OCI-LY7 (cell line): Measurements from ENCODE around the gene MYO18A. TPM values are rescaled to one million over a fixed set of nuclear protein-coding genes. Genes with fewer than 3 reads are reported as not detected.

Experiments used
- BruUV-seq: library from RNA; stranded (reverse); fragments of 400-500 nt; replicated peaks from 2 replicates; lab custom pipeline; 2021; lab: Mats Ljungman, UMichigan
- CTCF ChIA-PET: fragments of 300-600 bp; sonication (Branson Sonifier 250); formaldehyde crosslinking; loops from one replicate; lab custom pipeline; 2022; ENCODE audit warnings: antibody characterized with exemption; ENCODE audit not compliant: unreplicated experiment; lab: Charles Lee
- POLR2A ChIA-PET: fragments of 300-600 bp; sonication (Branson Sonifier 250); formaldehyde crosslinking; loops from one replicate; lab custom pipeline; 2022; ENCODE audit warnings: antibody characterized with exemption; lab: Charles Lee
- DNase-seq: peaks from one replicate; pipeline ENCODE4 v3.0.0-alpha.2; 2015; ENCODE audit warnings: low spot score
- H2AFZ ChIP-seq: fragments of 200-600 bp; sonication (generic), shearing (Covaris generic); 2 replicates; pipeline ENCODE4 v1.6.1; 2014; ENCODE audit warnings: mild to moderate bottlenecking, antibody characterized with exemption, low read length, moderate library complexity
- H3K27ac ChIP-seq: fragments of 200-600 bp; sonication (generic); 2 replicates; pipeline ENCODE4 v1.5.1; 2014; ENCODE audit warnings: mixed run types, low read depth, mild to moderate bottlenecking, moderate library complexity, low read length, inconsistent platforms; ENCODE audit not compliant: poor library complexity, severe bottlenecking
- H3K36me3 ChIP-seq: fragments of 200-600 bp; sonication (generic); 2 replicates; pipeline ENCODE4 v1.6.1; 2014; ENCODE audit warnings: mild to moderate bottlenecking, antibody characterized with exemption, low read length, moderate library complexity, mixed read lengths; ENCODE audit not compliant: insufficient read depth
- H3K4me1 ChIP-seq: fragments of 200-600 bp; sonication (generic); 2 replicates; pipeline ENCODE4 v1.5.1; 2014; ENCODE audit warnings: mild to moderate bottlenecking, low read length; ENCODE audit not compliant: insufficient read depth, poor library complexity, severe bottlenecking
- H3K4me2 ChIP-seq: fragments of 200-600 bp; sonication (generic); 2 replicates; pipeline ENCODE4 v1.6.1; 2014; ENCODE audit warnings: mild to moderate bottlenecking, low read length
- H3K4me3 ChIP-seq: fragments of 200-600 bp; sonication (generic); 2 replicates; pipeline ENCODE4 v1.5.1; 2014; ENCODE audit warnings: mild to moderate bottlenecking, low read depth, low read length; ENCODE audit not compliant: poor library complexity, severe bottlenecking
- H3K79me2 ChIP-seq: fragments of 200-600 bp; sonication (generic); 2 replicates; pipeline ENCODE4 v1.6.1; 2016; ENCODE audit warnings: low read depth, mild to moderate bottlenecking, low read length, moderate library complexity, mixed read lengths; ENCODE audit not compliant: insufficient read depth
- H3K9me2 ChIP-seq: fragments of 200-600 bp; sonication (generic); 2 replicates; pipeline ENCODE4 v1.6.1; 2016; ENCODE audit warnings: mild to moderate bottlenecking, low read length, mixed read lengths; ENCODE audit not compliant: insufficient read depth
- H3K9me3 ChIP-seq: fragments of 200-600 bp; sonication (generic); 2 replicates; pipeline ENCODE4 v1.6.1; 2014; ENCODE audit warnings: mild to moderate bottlenecking, mixed run types, low read length, mixed read lengths
- H4K20me1 ChIP-seq: fragments of 200-600 bp; sonication (generic); 2 replicates; pipeline ENCODE4 v1.6.1; 2014; ENCODE audit warnings: mild to moderate bottlenecking, antibody characterized with exemption, low read length, moderate library complexity, mixed read lengths; ENCODE audit not compliant: insufficient read depth
- CTCF ChIP-seq: fragments of 200-600 bp; sonication (generic); conservative IDR thresholded peaks from 2 replicates; pipeline ENCODE4 v1.5.1; 2014; ENCODE audit warnings: mild to moderate bottlenecking, antibody characterized with exemption, low read length, moderate library complexity, mixed read lengths
- EZH2phosphoT487 ChIP-seq: fragments of 200-600 bp; sonication (generic); IDR thresholded peaks from 2 replicates; pipeline ENCODE4 v1.6.1; 2018; ENCODE audit warnings: low read depth, borderline replicate concordance, mild to moderate bottlenecking, mixed run types, antibody characterized with exemption, low read length, moderate library complexity, mixed read lengths
- intact Hi-C: fragments of 100-400 bp; cut with micrococcal nuclease; formaldehyde crosslinking; loops from one replicate; pipeline ENCODE4 v1.10.0; 2022; ENCODE audit not compliant: unreplicated experiment
- total RNA-seq, 2 experiments: library from RNA; depleted of rRNA in 1 of 2; stranded (reverse); fragments of >200 nt in 1 of 2; shearing (Covaris generic) in 1 of 2; gene quantifications; 2 replicates each; pipeline ENCODE4 v1.2.3, GENCODE V29; 2014 to 2022

The MYO18A gene
- total RNA-seq, 2 experiments from 2014 or later = 124 to 128 TPM

- DNase-seq = peak; percentile 88
- H3K4me2 ChIP-seq = peak overlapping the region; percentile 69
- no peaks in the 10 kb centered on the region for H4K20me1 ChIP-seq
- intact Hi-C loops = no loop called here
- ChIA-PET POLR2A (interaction anchor here (0.6 to 4.2 kb wide), 6 partner anchors 14 to 809 kb away, joined by 3 to 20 read pairs (median 4); partner anchors contain the start of gene MYO18A), CTCF (interaction anchor here (0.7 to 1.1 kb wide), 3 partner anchors 12 to 79 kb away, joined by 3 to 4 read pairs (median 3); partner anchors contain the start of gene MYO18A)
- H3K9me3 ChIP-seq = no peaks in the 10 kb centered on the region
- peak overlapping the region; percentile 95 for H2AFZ ChIP-seq
- H3K36me3 ChIP-seq = no peaks in the 10 kb centered on the region
- no peaks in the 10 kb centered on the region for H3K9me2 ChIP-seq
- no TSS peak for BruUV-seq
- no peaks in the 10 kb centered on the region for H3K79me2 ChIP-seq
- H3K4me1 ChIP-seq = peaks cover 27% of the 10 kb centered on the region
- H3K4me3 ChIP-seq = peak overlapping the region; percentile 47
- H3K27ac ChIP-seq = peak overlapping the region; percentile 71
- TF ChIP-seq EZH2phosphoT487 = no peak
- no peak for TF ChIP-seq CTCF
These were observed 15.4 kb upstream of the MYO18A start for GRCh38 chr17:29195465-29196081.

DNA sequence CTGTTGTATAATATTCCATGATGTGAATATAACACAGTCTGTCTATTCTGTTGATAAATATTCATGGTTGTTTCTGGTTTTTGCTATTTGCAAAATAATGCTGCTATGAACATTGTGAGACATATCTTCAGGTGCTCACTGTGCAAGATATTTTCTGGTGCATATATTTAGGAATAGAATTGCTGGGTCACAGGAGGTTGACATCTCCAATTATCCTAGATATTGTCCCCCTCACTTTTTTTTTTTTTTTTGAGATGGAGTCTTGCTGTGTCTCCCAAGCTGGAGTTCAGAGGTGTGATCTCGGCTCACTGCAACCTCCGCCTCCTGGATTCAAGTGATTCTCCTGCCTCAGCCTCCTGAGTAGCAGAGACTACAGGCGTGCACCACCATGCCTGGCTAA is 14.5 kb upstream of the MYO18A start:
- POLR2A ChIA-PET = interaction anchor here (0.6 to 4.2 kb wide), 6 partner anchors 13 to 810 kb away, joined by 3 to 20 read pairs (median 4); partner anchors contain the start of genes MYO18A and TAOK1
- Histone ChIP-seq H2AFZ (no peak overlapping the region; the same call in 1 of the 2 replicates), H3K79me2 (no peaks in the 10 kb centered on the region), H3K4me1 (peaks cover 27% of the 10 kb centered on the region), H3K4me3 (no peak overlapping the region), H3K36me3 (no peaks in the 10 kb centered on the region), H3K4me2 (peak overlapping the region; percentile 69; the same call in 1 of the 2 replicates), H3K9me2 (no peaks in the 10 kb centered on the region), H3K9me3 (no peaks in the 10 kb centered on the region), H3K27ac (peak overlapping the region; percentile 71), H4K20me1 (no peaks in the 10 kb centered on the region)
- no peak for DNase-seq
- intact Hi-C loops = no loop called here
- TF ChIP-seq EZH2phosphoT487 (no peak), CTCF (no peak)
- no TSS peak for BruUV-seq
- CTCF ChIA-PET = interaction anchor here (1.1 kb wide), 1 partner anchor 13 kb away, joined by 3 read pairs; no protein-coding TSS in a partner anchor

- Histone ChIP-seq H3K9me2 (no peaks in the 10 kb centered on the region), H3K4me1 (peaks cover 27% of the 10 kb centered on the region), H3K4me2 (no peak overlapping the region), H3K79me2 (no peaks in the 10 kb centered on the region), H3K27ac (no peak overlapping the region), H2AFZ (no peak overlapping the region), H3K9me3 (no peaks in the 10 kb centered on the region), H3K36me3 (no peaks in the 10 kb centered on the region), H3K4me3 (no peak overlapping the region), H4K20me1 (no peaks in the 10 kb centered on the region)
- POLR2A ChIA-PET = interaction anchor here (0.7 to 4.2 kb wide), 4 partner anchors 8 to 895 kb away, joined by 3 to 20 read pairs (median 6); partner anchors contain the start of gene MYO18A
- CTCF ChIA-PET = interaction anchor here (0.8 to 1.2 kb wide), 2 partner anchors 13 to 17 kb away, joined by 5 to 8 read pairs; partner anchors contain the start of gene MYO18A
- no TSS peak for BruUV-seq
- intact Hi-C loops = no loop called here
- TF ChIP-seq CTCF (no peak), EZH2phosphoT487 (no peak)
- no peak for DNase-seq
These were observed 12.9 kb upstream of the MYO18A start for GRCh38 chr17:29193146-29193545.
